ENCODE measurements around the gene BANK1. TPM values are rescaled to one million over a fixed set of nuclear protein-coding genes. Genes with fewer than 3 reads are reported as not detected.

Gene BANK1
- total RNA-seq, 1 experiment from 2014 or later: 2.4 TPM

- ChIA-PET POLR2A (no interaction called here), RAD21 (ENCODE audit: low non-redundant PET in 1 of 2, low total read pairs in 2 of 2, uncharacterized antibody in 2 of 2, unreplicated experiment in 2 of 2) (no interaction called here), CTCF (no interaction called here)
- Histone ChIP-seq H4K20me1 (ENCODE audit: insufficient read depth) (no peaks in the 10 kb centered on the region), H3K27me3 (ENCODE audit: insufficient read depth, low read length) (no peaks in the 10 kb centered on the region), H3K27ac (ENCODE audit: low read depth, low read length) (no peak overlapping the region), H2AFZ (ENCODE audit: low read depth, low read length, poor library complexity, severe bottlenecking) (no peak overlapping the region), H3K4me2 (ENCODE audit: low read length) (no peak overlapping the region), H3K4me1 (ENCODE audit: control insufficient read depth in 1 of 2, insufficient read depth in 2 of 2, low read length in 2 of 2) (no peaks in the 10 kb centered on the region), H3K36me3 (ENCODE audit: control insufficient read depth in 1 of 2, insufficient read depth in 2 of 2, low read length in 2 of 2) (no peaks in the 10 kb centered on the region), H3K9me3 (ENCODE audit: control insufficient read depth in 1 of 2, insufficient read depth in 1 of 2, low read depth in 1 of 2, low read length in 2 of 2) (no peaks in the 10 kb centered on the region), H3K79me2 (ENCODE audit: insufficient read depth, low read length) (no peaks in the 10 kb centered on the region), H3K4me3 (replicated peaks in 1 of 2; ENCODE audit: low read depth in 1 of 2, low read length in 2 of 2) (no peak overlapping the region), H3K9me2 (ENCODE audit: insufficient read depth) (no peaks in the 10 kb centered on the region), H3K9ac (ENCODE audit: low read length) (no peak overlapping the region)
- no TSS peak for BruUV-seq (replicated peaks)
- DNase-seq (ENCODE audit: low read depth, low spot score) (no peak), ATAC-seq (no peak)
- TF ChIP-seq CTCF (IDR thresholded peaks at IDR 0.05 in 2 of 3, conservative IDR thresholded peaks at IDR 0.05 in 1 of 3; ENCODE audit: borderline replicate concordance in 1 of 3, insufficient read depth in 1 of 3, low read depth in 2 of 3, low read length in 2 of 3) (no peak), MAX (IDR thresholded peaks at IDR 0.05) (no peak), POLR2A (IDR thresholded peaks at IDR 0.05; ENCODE audit: borderline replicate concordance, extremely low read depth, insufficient read depth, insufficient read length) (no peak), TCF7L2 (IDR thresholded peaks at IDR 0.05; ENCODE audit: borderline replicate concordance, extremely low read depth, insufficient read depth, insufficient read length) (no peak), ZBTB33 (IDR thresholded peaks at IDR 0.05; ENCODE audit: extremely low read depth, insufficient replicate concordance, low read length) (no peak), EGR1 (IDR thresholded peaks at IDR 0.05; ENCODE audit: low read depth) (no peak), POLR2AphosphoS5 (IDR thresholded peaks at IDR 0.05; ENCODE audit: low read depth, low read length) (no peak), REST (IDR thresholded peaks at IDR 0.05; ENCODE audit: low read depth) (no peak), EZH2 (IDR thresholded peaks at IDR 0.05) (no peak), CEBPB (IDR thresholded peaks at IDR 0.05; ENCODE audit: low read depth) (no peak), SP1 (IDR thresholded peaks at IDR 0.05; ENCODE audit: low read depth) (no peak), SRF (IDR thresholded peaks at IDR 0.05; ENCODE audit: low read depth) (no peak), ZFX (IDR thresholded peaks at IDR 0.05) (no peak), CBX3 (IDR thresholded peaks at IDR 0.05; ENCODE audit: low read depth) (no peak), ELF1 (IDR thresholded peaks at IDR 0.05; ENCODE audit: borderline replicate concordance, low read depth) (no peak), SIN3A (IDR thresholded peaks at IDR 0.05; ENCODE audit: low read depth) (no peak), RAD21 (IDR thresholded peaks at IDR 0.05; ENCODE audit: low read depth) (no peak)
- TF ChIP-seq, protein P1, sequence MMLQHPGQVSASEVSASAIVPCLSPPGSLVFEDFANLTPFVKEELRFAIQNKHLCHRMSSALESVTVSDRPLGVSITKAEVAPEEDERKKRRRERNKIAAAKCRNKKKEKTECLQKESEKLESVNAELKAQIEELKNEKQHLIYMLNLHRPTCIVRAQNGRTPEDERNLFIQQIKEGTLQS (IDR thresholded peaks at IDR 0.05): no peak
- intact Hi-C loops (cut with micrococcal nuclease): no loop called here
These were observed 60.2 kb downstream of the BANK1 start for GRCh38 chr4:101850698-101851097.

Data from HCT116 (cell line).